Measurements from ENCODE around the gene NUDT2. TPM values are rescaled to one million over a fixed set of nuclear protein-coding genes. Genes with fewer than 3 reads are reported as not detected.

NUDT2 gene
- total RNA-seq, 1 donor from 2014 or later: 17.8 TPM

- no peak for TF ChIP-seq CTCF (IDR thresholded peaks at IDR 0.05; ENCODE audit: unreplicated experiment)
- Mint-ChIP-seq H3K27me3 (ENCODE audit: low read depth) (no peaks in the 10 kb centered on the region), H3K36me3 (no peaks in the 10 kb centered on the region), H3K4me1 (peaks cover 16% of the 10 kb centered on the region), H3K9me3 (no peaks in the 10 kb centered on the region), H3K27ac (no peak overlapping the region), H3K4me3 (peak overlapping the region; percentile 39)
- DNase-seq (ENCODE audit: low spot score in 2 of 2, unreplicated experiment in 2 of 2): no peak
These were observed 1.8 kb downstream of the NUDT2 start for GRCh38 chr9:34331196-34331595.

GRCh38 chr9:34332076-34332964 lies 3.0 kb downstream of the NUDT2 start:
- H3K27me3 Mint-ChIP-seq (ENCODE audit: low read depth): no peaks in the 10 kb centered on the region
- peak overlapping the region; percentile 45 for H3K27ac Mint-ChIP-seq
- H3K36me3 Mint-ChIP-seq: no peaks in the 10 kb centered on the region
- no peak for DNase-seq (ENCODE audit: low spot score in 2 of 2, unreplicated experiment in 2 of 2)
- no peak for TF ChIP-seq CTCF (IDR thresholded peaks at IDR 0.05; ENCODE audit: unreplicated experiment)
- H3K4me1 Mint-ChIP-seq: peaks cover 16% of the 10 kb centered on the region
- no peaks in the 10 kb centered on the region for H3K9me3 Mint-ChIP-seq
- H3K4me3 Mint-ChIP-seq: no peak overlapping the region

GRCh38 chr9:34333836-34334235 lies 4.5 kb downstream of the NUDT2 start:
- peaks cover 9% of the 10 kb centered on the region for H3K4me1 Mint-ChIP-seq
- H3K27me3 Mint-ChIP-seq (ENCODE audit: low read depth): no peaks in the 10 kb centered on the region
- no peaks in the 10 kb centered on the region for H3K36me3 Mint-ChIP-seq

GRCh38 chr9:34334337-34334824 lies 5.0 kb downstream of the NUDT2 start:
- H3K4me3 Mint-ChIP-seq: no peak overlapping the region
- no peaks in the 10 kb centered on the region for H3K27me3 Mint-ChIP-seq (ENCODE audit: low read depth)
- no peaks in the 10 kb centered on the region for H3K9me3 Mint-ChIP-seq
- no peak for DNase-seq (ENCODE audit: low spot score in 2 of 2, unreplicated experiment in 2 of 2)
- peaks cover 9% of the 10 kb centered on the region for H3K4me1 Mint-ChIP-seq
- no peak overlapping the region for H3K27ac Mint-ChIP-seq
- TF ChIP-seq CTCF (IDR thresholded peaks at IDR 0.05; ENCODE audit: unreplicated experiment): no peak
- no peaks in the 10 kb centered on the region for H3K36me3 Mint-ChIP-seq

More at GRCh38 chr9:34333836-34334235, 4.5 kb downstream of the NUDT2 start:
- Mint-ChIP-seq H3K9me3 (no peaks in the 10 kb centered on the region), H3K4me3 (no peak overlapping the region), H3K27ac (no peak overlapping the region)
- no peak for TF ChIP-seq CTCF (IDR thresholded peaks at IDR 0.05; ENCODE audit: unreplicated experiment)
- DNase-seq (ENCODE audit: low spot score in 2 of 2, unreplicated experiment in 2 of 2): no peak

GRCh38 chr9:34334916-34335315 lies 5.5 kb downstream of the NUDT2 start:
- no peaks in the 10 kb centered on the region for H3K9me3 Mint-ChIP-seq
- no peaks in the 10 kb centered on the region for H3K36me3 Mint-ChIP-seq
- TF ChIP-seq CTCF (IDR thresholded peaks at IDR 0.05; ENCODE audit: unreplicated experiment): no peak
- H3K27me3 Mint-ChIP-seq (ENCODE audit: low read depth): no peaks in the 10 kb centered on the region
- no peak for DNase-seq (ENCODE audit: low spot score in 2 of 2, unreplicated experiment in 2 of 2)
- H3K27ac Mint-ChIP-seq: no peak overlapping the region
- H3K4me3 Mint-ChIP-seq: no peak overlapping the region
- peaks cover 6% of the 10 kb centered on the region for H3K4me1 Mint-ChIP-seq

Data from mesothelial cell of epicardium (in vitro differentiated cells).